Measurements from ENCODE around the gene CNN3. TPM values are rescaled to one million over a fixed set of nuclear protein-coding genes. Genes with fewer than 3 reads are reported as not detected.

The CNN3 gene
- total and polyA plus RNA-seq, 2 donors (not counting 1 experiment from before 2014, with no cell fraction given): 2.3 to 17.2 TPM

GRCh38 chr1:94917251-94917650, 9.7 kb downstream of the CNN3 start:
- H3K27me3 Mint-ChIP-seq: peaks cover 13% of the 10 kb centered on the region
- WGBS (ENCODE audit: insufficient coverage): no CpG with 5 or more reads among the region's 6 CpGs
- no peaks in the 10 kb centered on the region for H3K36me3 ChIP-seq (replicated peaks in 1 of 2; ENCODE audit: control extremely low read depth in 1 of 2, control insufficient read depth in 1 of 2, extremely low read depth in 1 of 2, insufficient read depth in 2 of 2, low read length in 1 of 2)
- ATAC-seq (ENCODE audit: low read depth) (no peak), DNase-seq (no peak)
- H3K27ac Mint-ChIP-seq: no peak overlapping the region
- H3K4me1 ChIP-seq (ENCODE audit: control insufficient read depth in 2 of 2, insufficient read depth in 2 of 2, low read length in 2 of 2): no peaks in the 10 kb centered on the region
- H3K4me2 ChIP-seq (replicated peaks; ENCODE audit: low read depth, low read length, poor library complexity, severe bottlenecking): no peak overlapping the region
- CTCF ChIA-PET: no interaction called here
- intact Hi-C loops (cut with micrococcal nuclease): no loop called here
- no peak overlapping the region for H2AFZ ChIP-seq (ENCODE audit: insufficient read depth, low read depth, low read length, poor library complexity, severe bottlenecking)
- H3K27ac ChIP-seq (ENCODE audit: low read length in 2 of 2): no peak overlapping the region
- no peaks in the 10 kb centered on the region for H4K20me1 ChIP-seq (ENCODE audit: control insufficient read depth, insufficient read depth, low read length, poor library complexity, severe bottlenecking)
- POLR2A ChIA-PET: no interaction called here
- H3K4me1 Mint-ChIP-seq: no peaks in the 10 kb centered on the region
- H3K9me3 Mint-ChIP-seq (ENCODE audit: insufficient read depth): no peaks in the 10 kb centered on the region
- H3K4me3 Mint-ChIP-seq: no peak overlapping the region
- no peaks in the 10 kb centered on the region for H3K79me2 ChIP-seq (ENCODE audit: control insufficient read depth, insufficient read depth, low read length)
- no peaks in the 10 kb centered on the region for H3K9me3 ChIP-seq (ENCODE audit: control extremely low read depth in 1 of 3, control insufficient read depth in 2 of 3, insufficient read depth in 1 of 3, low read length in 2 of 3)
- H3K27me3 ChIP-seq (replicated peaks in 1 of 4; ENCODE audit: control extremely low read depth in 1 of 4, control insufficient read depth in 3 of 4, insufficient read depth in 4 of 4, low read length in 3 of 4): peaks cover 0 to 5% (median 0%) of the 10 kb centered on the region in 4 experiments
- H3K4me3 ChIP-seq (ENCODE audit: control extremely low read depth in 1 of 5, extremely low read depth in 1 of 5, insufficient read depth in 1 of 5, low read depth in 2 of 5, low read length in 4 of 5): no peak overlapping the region
- no peak for TF ChIP-seq CTCF (IDR thresholded peaks at IDR 0.05)
- H3K9ac ChIP-seq (ENCODE audit: low read length): no peak overlapping the region

- CTCF ChIA-PET: interaction anchor here (1.1 kb wide), 1 partner anchor 131 kb away, joined by 3 read pairs; no protein-coding TSS in a partner anchor
- Histone ChIP-seq H3K4me1 (ENCODE audit: control insufficient read depth in 2 of 2, insufficient read depth in 2 of 2, low read length in 2 of 2) (no peaks in the 10 kb centered on the region), H3K79me2 (ENCODE audit: control insufficient read depth, insufficient read depth, low read length) (no peaks in the 10 kb centered on the region), H3K36me3 (replicated peaks in 1 of 2; ENCODE audit: control extremely low read depth in 1 of 2, control insufficient read depth in 1 of 2, extremely low read depth in 1 of 2, insufficient read depth in 2 of 2, low read length in 1 of 2) (no peaks in the 10 kb centered on the region), H3K27me3 (replicated peaks in 1 of 4; ENCODE audit: control extremely low read depth in 1 of 4, control insufficient read depth in 3 of 4, insufficient read depth in 4 of 4, low read length in 3 of 4) (peaks cover 0 to 5% (median 0%) of the 10 kb centered on the region in 4 experiments), H3K4me3 (ENCODE audit: control extremely low read depth in 1 of 5, extremely low read depth in 1 of 5, insufficient read depth in 1 of 5, low read depth in 2 of 5, low read length in 4 of 5) (no peak overlapping the region), H4K20me1 (ENCODE audit: control insufficient read depth, insufficient read depth, low read length, poor library complexity, severe bottlenecking) (no peaks in the 10 kb centered on the region), H3K9ac (ENCODE audit: low read length) (no peak overlapping the region), H3K9me3 (ENCODE audit: control extremely low read depth in 1 of 3, control insufficient read depth in 2 of 3, insufficient read depth in 1 of 3, low read length in 2 of 3) (no peaks in the 10 kb centered on the region), H3K4me2 (replicated peaks; ENCODE audit: low read depth, low read length, poor library complexity, severe bottlenecking) (no peak overlapping the region), H2AFZ (ENCODE audit: insufficient read depth, low read depth, low read length, poor library complexity, severe bottlenecking) (no peak overlapping the region), H3K27ac (ENCODE audit: low read length in 2 of 2) (no peak overlapping the region)
- H3K9me3 Mint-ChIP-seq (ENCODE audit: insufficient read depth): no peaks in the 10 kb centered on the region
- H3K27ac Mint-ChIP-seq: no peak overlapping the region
- POLR2A ChIA-PET: no interaction called here
- no peak overlapping the region for H3K4me3 Mint-ChIP-seq
- no peaks in the 10 kb centered on the region for H3K4me1 Mint-ChIP-seq
- ATAC-seq (ENCODE audit: low read depth) (no peak), DNase-seq (no peak)
- whole genome bisulfite sequencing (ENCODE audit: insufficient coverage): 100% methylated on average over 2 of the region's 9 CpGs
- intact Hi-C loops (cut with micrococcal nuclease): no loop called here
- TF ChIP-seq EZH2 (IDR thresholded peaks at IDR 0.05; ENCODE audit: borderline replicate concordance, insufficient read depth, low read depth, low read length, poor library complexity, severe bottlenecking): no peak
- peaks cover 25% of the 10 kb centered on the region for H3K27me3 Mint-ChIP-seq
Observed at GRCh38 chr1:94912263-94913184, 14.4 kb downstream of the CNN3 start.

Measured in B cell (primary cell).